IMR-90 (cell line): ENCODE data around the gene C16orf89. TPM values are rescaled to one million over a fixed set of nuclear protein-coding genes. Genes with fewer than 3 reads are reported as not detected.

Experiments used
- ATAC-seq: fragments of 200-7000 bp; cut with Tn5 transposase; 2 replicates; pipeline ENCODE4 v1.9.1; 2020; ENCODE audit warnings: low read depth, mild to moderate bottlenecking, moderate library complexity
- BruUV-seq: library from RNA; stranded (reverse); fragments of 400-500 nt; replicated peaks from 2 replicates; lab custom pipeline; 2021; lab: Mats Ljungman, UMichigan
- CTCF ChIA-PET: fragments of 300-600 bp; formaldehyde crosslinking; extraction: SDS; loops from one replicate; lab custom pipeline; 2021; ENCODE audit warnings: antibody characterized with exemption; lab: Yijun Ruan, JAX
- POLR2A ChIA-PET: fragments of 300-600 bp; sonication (Branson Sonifier 250); formaldehyde crosslinking; loops from one replicate; lab custom pipeline; 2022; ENCODE audit warnings: antibody characterized with exemption; ENCODE audit not compliant: unreplicated experiment; lab: Charles Lee
- DNase-seq: peaks from one replicate; pipeline ENCODE4 v3.0.0; 2013
- H2AFZ ChIP-seq: replicated peaks from 2 replicates; pipeline ENCODE3; 2013; ENCODE audit warnings: low read length, mild to moderate bottlenecking; ENCODE audit not compliant: poor library complexity
- H2AK5ac ChIP-seq: 2 replicates; pipeline ENCODE4 v1.6.1; 2013; ENCODE audit warnings: low read depth, low read length, inconsistent platforms
- H2AK9ac ChIP-seq: replicated peaks from 2 replicates; pipeline ENCODE3; 2013; ENCODE audit warnings: mild to moderate bottlenecking, low read depth, low read length, moderate library complexity; ENCODE audit not compliant: poor library complexity
- H2BK120ac ChIP-seq: 2 replicates; pipeline ENCODE4 v1.6.1; 2013; ENCODE audit warnings: low read depth, low read length, inconsistent platforms
- H2BK15ac ChIP-seq: 3 replicates; pipeline ENCODE4 v1.6.1; 2013; ENCODE audit warnings: low read depth, low read length, inconsistent platforms
- H2BK20ac ChIP-seq: 2 replicates; pipeline ENCODE4 v1.6.1; 2013; ENCODE audit warnings: low read depth, mild to moderate bottlenecking, inconsistent platforms, low read length, moderate library complexity
- H2BK5ac ChIP-seq: 2 replicates; pipeline ENCODE4 v1.6.1; 2013; ENCODE audit warnings: mild to moderate bottlenecking, low read depth, low read length, inconsistent platforms; ENCODE audit not compliant: poor library complexity, severe bottlenecking
- H3K14ac ChIP-seq: replicated peaks from 2 replicates; pipeline ENCODE4 v1.6.1; 2013; ENCODE audit warnings: low read depth, low read length, inconsistent platforms
- H3K18ac ChIP-seq: 2 replicates; pipeline ENCODE4 v1.6.1; 2013; ENCODE audit warnings: low read depth, low read length, control low read depth
- H3K23ac ChIP-seq: 2 replicates; pipeline ENCODE4 v1.6.1; 2013; ENCODE audit warnings: low read depth, low read length, inconsistent platforms
- H3K27ac ChIP-seq: 2 replicates; pipeline ENCODE4 v1.5.1; 2013; ENCODE audit warnings: mild to moderate bottlenecking, control low read depth, low read length; ENCODE audit not compliant: insufficient read depth
- H3K27me3 ChIP-seq: 2 replicates; pipeline ENCODE4 v1.6.1; 2013; ENCODE audit warnings: low read length; ENCODE audit not compliant: control insufficient read depth, insufficient read depth
- H3K36me3 ChIP-seq: 2 replicates; pipeline ENCODE4 v1.6.1; 2013; ENCODE audit warnings: low read length, mixed read lengths; ENCODE audit not compliant: control insufficient read depth, insufficient read depth
- H3K4ac ChIP-seq: 2 replicates; pipeline ENCODE4 v1.6.1; 2013; ENCODE audit warnings: low read depth, low read length, inconsistent platforms
- H3K4me1 ChIP-seq: 2 replicates; pipeline ENCODE4 v1.6.1; 2013; ENCODE audit warnings: low read length, mixed read lengths; ENCODE audit not compliant: control insufficient read depth, insufficient read depth
- H3K4me2 ChIP-seq: 2 replicates; pipeline ENCODE4 v1.6.1; 2013; ENCODE audit warnings: low read depth, mild to moderate bottlenecking, control low read depth, low read length, moderate library complexity
- H3K4me3 ChIP-seq: 2 replicates; pipeline ENCODE4 v1.5.1; 2013; ENCODE audit warnings: low read depth, mild to moderate bottlenecking, control low read depth, low read length, moderate library complexity; ENCODE audit not compliant: insufficient read depth
- H3K56ac ChIP-seq: 2 replicates; pipeline ENCODE4 v1.6.1; 2013; ENCODE audit warnings: low read length, inconsistent platforms; ENCODE audit not compliant: insufficient read depth; ENCODE audit errors: extremely low read depth
- H3K79me1 ChIP-seq, 2 experiments: 2 replicates each; pipeline ENCODE4 v1.6.1; 2013; ENCODE audit warnings: low read length in 2 of 2, inconsistent platforms in 1 of 2, low read depth in 1 of 2
- H3K9ac ChIP-seq: 2 replicates; pipeline ENCODE4 v1.6.1; 2013; ENCODE audit warnings: low read depth, low read length, control low read depth
- H3K9me1 ChIP-seq: 2 replicates; pipeline ENCODE4 v1.6.1; 2013; ENCODE audit warnings: low read length, inconsistent platforms; ENCODE audit not compliant: insufficient read depth
- H3K9me3 ChIP-seq: 2 replicates; pipeline ENCODE4 v1.6.1; 2013; ENCODE audit warnings: low read length; ENCODE audit not compliant: control insufficient read depth, insufficient read depth
- H4K20me1 ChIP-seq: 2 replicates; pipeline ENCODE4 v1.6.1; 2013; ENCODE audit warnings: low read length, inconsistent platforms; ENCODE audit not compliant: insufficient read depth
- H4K5ac ChIP-seq: 2 replicates; pipeline ENCODE4 v1.6.1; 2013; ENCODE audit warnings: mild to moderate bottlenecking, low read depth, low read length, control low read depth
- H4K8ac ChIP-seq, 2 experiments: 2 replicates each; pipeline ENCODE4 v1.6.1; 2013; ENCODE audit warnings: low read depth in 2 of 2, low read length in 2 of 2, control low read depth in 1 of 2, inconsistent platforms in 1 of 2
- H4K91ac ChIP-seq: 2 replicates; pipeline ENCODE4 v1.6.1; 2013; ENCODE audit warnings: low read depth, low read length, inconsistent platforms; ENCODE audit not compliant: insufficient read depth
- CHD1 ChIP-seq: IDR thresholded peaks from 2 replicates; pipeline ENCODE4 v1.6.1; 2012; ENCODE audit warnings: low read depth, low read length, improper control_type of control experiment
- ELK1 ChIP-seq: fragments of 150-350 bp; IDR thresholded peaks from 2 replicates; pipeline ENCODE4 v1.6.1; 2016; ENCODE audit warnings: low read depth, mild to moderate bottlenecking, low read length, moderate library complexity, borderline replicate concordance
- FOS ChIP-seq: fragments of 150-350 bp; IDR thresholded peaks from 2 replicates; pipeline ENCODE4 v1.6.1; 2016; ENCODE audit warnings: low read depth, low read length
- POLR2A ChIP-seq: IDR thresholded peaks from 2 replicates; pipeline ENCODE4 v1.6.1; 2012; ENCODE audit warnings: mild to moderate bottlenecking, low read depth, low read length
- RAD21 ChIP-seq: IDR thresholded peaks from 2 replicates; pipeline ENCODE4 v1.6.1; 2012; ENCODE audit warnings: low read length, improper control_type of control experiment
- RFX5 ChIP-seq: IDR thresholded peaks from 2 replicates; pipeline ENCODE4 v1.8.0; 2012; ENCODE audit warnings: low read depth, mild to moderate bottlenecking, low read length, moderate library complexity
- USF2 ChIP-seq: fragments of 150-350 bp; IDR thresholded peaks from 2 replicates; pipeline ENCODE4 v1.6.1; 2017; ENCODE audit warnings: mild to moderate bottlenecking, antibody characterized with exemption, low read length, low read depth
- WGBS, 2 experiments: methylation state at CpG; one replicate each; pipeline versions ENCODE4 v1.1.5 to v1.1.7; 2013; ENCODE audit warnings: missing lambda C conversion rate in 2 of 2; ENCODE audit not compliant: insufficient read length in 1 of 2; ENCODE audit errors: extremely low coverage in 2 of 2; 5-methylcytosine and 5-hydroxymethylcytosine counted together
- dilution Hi-C: fragments of 300-500 bp; cut with HindIII; formaldehyde crosslinking; loops from one replicate; pipeline ENCODE4 v1.14.3; 2018; ENCODE audit warnings: low sequenced_read_pairs; ENCODE audit not compliant: unreplicated experiment
- in situ Hi-C: fragments of 300-500 bp; cut with MboI; formaldehyde crosslinking; loops from 3 replicates; pipeline ENCODE4 v1.14.3; 2019; ENCODE audit warnings: low sequenced_read_pairs, inconsistent platforms, mixed read lengths
- intact Hi-C: fragments of 100-400 bp; cut with micrococcal nuclease; formaldehyde crosslinking; loops from 2 replicates; pipeline ENCODE4 v1.10.0; 2022
- polyA plus RNA-seq, 3 experiments: library from polyadenylated mRNA; depleted of rRNA; stranded (reverse); fragments of >200 nt; gene quantifications; 2 replicates each; pipeline ENCODE4 v1.2.3, GENCODE V29; 2012; ENCODE audit warnings: low replicate concordance in 1 of 3
- total RNA-seq: library from RNA; depleted of rRNA; stranded (reverse); fragments of >200 nt; gene quantifications from 2 replicates; pipeline ENCODE4 v1.2.3, GENCODE V29; 2012

Gene C16orf89
- total and polyA plus RNA-seq, 2 of the 4 experiments (the other 2 are of a cell fraction), result 0.17 to 0.18 TPM

- TF ChIP-seq CHD1 (no peak), RAD21 (no peak), ELK1 (no peak), FOS (no peak), USF2 (no peak), POLR2A (no peak), RFX5 (no peak)
- 100% methylated on average over 1 of the region's 7 CpGs; no CpG with 5 or more reads in 1 of the 2 experiments for WGBS, 2 experiments
- dilution Hi-C loops, result no loop called here
- Histone ChIP-seq H4K20me1 (no peaks in the 10 kb centered on the region), H3K14ac (no peak overlapping the region), H4K91ac (no peak overlapping the region), H2BK20ac (no peak overlapping the region), H3K23ac (no peak overlapping the region), H3K4ac (no peak overlapping the region), H2BK5ac (no peak overlapping the region), H3K4me2 (no peak overlapping the region), H4K8ac (no peak overlapping the region), H3K9me1 (no peaks in the 10 kb centered on the region), H3K9me3 (no peaks in the 10 kb centered on the region), H3K27me3 (no peaks in the 10 kb centered on the region), H3K9ac (no peak overlapping the region), H4K5ac (no peak overlapping the region), H3K79me1 (0 out of 4 replicates have a peak, but pooled peaks cover 0 to 5% of the 10 kb centered on the region in 2 experiments), H3K27ac (no peak overlapping the region), H3K4me1 (no peaks in the 10 kb centered on the region), H2BK15ac (no peak overlapping the region), H3K56ac (no peak overlapping the region), H2BK120ac (no peak overlapping the region), H2AFZ (no peak overlapping the region), H3K36me3 (0 out of 2 replicates have a peak, but pooled peaks cover 1% of the 10 kb centered on the region), H2AK5ac (no peak overlapping the region), H3K18ac (no peak overlapping the region), H3K4me3 (no peak overlapping the region), H2AK9ac (no peak overlapping the region)
- DNase-seq (no peak), ATAC-seq (no peak)
- in situ Hi-C loops, result no loop called here
- CTCF ChIA-PET, result interaction anchor here (0.8 kb wide), 1 partner anchor 14 kb away, joined by 3 read pairs; no protein-coding TSS in a partner anchor
- POLR2A ChIA-PET, result no interaction called here
- intact Hi-C loops, result no loop called here
- BruUV-seq, result no TSS peak
Measured at GRCh38 chr16:5027086-5027485, 38.7 kb downstream of the C16orf89 start.
